ENCODE results near the gene BDNF.

Gene BDNF

GRCh38 chr11:27623945-27624523 lies 76.2 kb downstream of the BDNF start:
- DNase-seq: no peak

GRCh38 chr11:27622541-27623300 lies 77.5 kb downstream of the BDNF start:
- DNase-seq: no peak

- no peak for DNase-seq
Measured at GRCh38 chr11:27621405-27622161, 78.7 kb downstream of the BDNF start.

DNA sequence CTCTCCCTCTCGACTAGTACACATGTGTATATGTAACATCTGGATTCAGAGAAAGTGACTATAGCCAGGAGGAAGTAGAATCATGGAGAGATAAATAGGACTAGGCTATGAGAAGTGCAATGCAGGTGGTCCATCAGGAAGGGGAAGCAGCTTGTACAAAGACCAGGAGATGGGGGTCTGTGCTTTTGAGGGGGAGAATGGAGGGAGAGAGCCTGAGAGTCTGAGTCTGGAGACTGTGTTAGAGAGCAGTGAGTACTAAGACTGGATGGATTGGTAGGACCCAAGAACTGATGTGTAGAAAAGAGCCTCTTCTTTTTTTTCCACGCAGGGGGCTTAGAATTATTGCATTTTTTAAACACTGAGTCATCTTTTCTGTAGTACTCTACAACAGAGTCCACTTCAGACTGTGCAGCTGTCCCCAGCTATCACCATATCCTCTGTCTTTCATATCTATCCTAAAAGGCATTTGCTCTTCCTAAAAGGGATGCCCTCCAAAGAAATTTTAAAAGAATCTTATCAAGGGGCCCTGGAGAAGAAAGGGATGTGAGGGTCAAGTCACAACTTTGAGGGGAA lies 80.4 kb downstream of the BDNF start:
- no peak for DNase-seq

DNA sequence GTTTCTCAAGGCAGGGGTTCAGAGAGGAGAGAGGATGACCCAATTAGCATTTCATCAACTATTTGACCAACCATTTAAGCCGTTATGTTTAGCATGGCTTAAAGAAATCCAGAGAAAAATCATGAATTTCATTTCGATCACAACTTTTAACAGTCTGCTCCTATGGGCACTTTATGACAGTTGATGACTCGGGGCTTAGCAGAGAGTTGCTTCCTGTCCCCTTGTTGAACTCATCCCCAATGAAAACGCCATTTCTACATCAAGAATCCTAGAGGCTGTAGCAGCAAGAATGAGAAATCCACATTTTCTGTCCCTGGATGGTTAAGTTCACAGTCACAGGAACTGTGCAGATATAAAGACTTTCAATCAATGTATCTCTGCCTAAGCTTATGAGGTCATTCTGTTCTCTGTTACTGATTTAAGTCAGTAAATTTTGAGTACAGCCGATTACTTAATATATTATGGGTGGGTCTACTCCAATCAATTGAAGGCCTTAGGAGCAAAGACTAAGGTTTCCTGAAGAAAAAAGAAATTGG lies 81.1 kb downstream of the BDNF start:
- no peak for DNase-seq

DNA sequence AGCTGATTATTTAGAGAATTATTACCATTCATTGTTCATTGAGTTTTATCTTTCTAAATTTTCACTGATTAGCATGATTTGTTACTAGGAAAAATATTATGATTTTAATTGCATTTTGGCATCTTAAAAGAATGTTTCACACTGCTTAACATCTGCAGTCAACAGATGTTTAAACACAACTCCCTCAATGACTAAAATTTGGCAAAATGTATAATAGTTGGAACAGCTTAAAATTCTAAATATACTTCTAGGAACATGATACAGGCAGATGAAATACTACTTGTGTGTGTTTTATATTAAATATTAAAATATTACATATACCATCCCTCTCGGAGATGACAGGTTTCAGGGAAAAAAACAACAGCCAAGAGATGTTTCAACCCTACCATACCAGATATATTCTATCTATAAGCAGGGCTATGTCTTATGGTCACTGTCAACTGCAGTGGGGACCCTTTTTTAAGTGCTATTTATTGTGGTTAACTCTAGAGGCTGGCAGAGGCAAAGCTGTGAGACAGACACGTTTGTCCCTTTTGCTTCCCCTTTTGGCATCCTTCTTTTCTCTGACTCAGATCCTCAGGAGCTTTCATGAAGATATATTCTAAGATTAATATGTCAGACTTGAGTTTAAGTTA lies 81.9 kb downstream of the BDNF start:
- no peak for DNase-seq

GRCh38 chr11:27616711-27617110 lies 83.5 kb downstream of the BDNF start:
- no peak for DNase-seq

- DNase-seq: no peak
Measured at GRCh38 chr11:27615833-27616232, 84.4 kb downstream of the BDNF start.

- DNase-seq: no peak
Measured at GRCh38 chr11:27614092-27614491, 86.2 kb downstream of the BDNF start.

DNA sequence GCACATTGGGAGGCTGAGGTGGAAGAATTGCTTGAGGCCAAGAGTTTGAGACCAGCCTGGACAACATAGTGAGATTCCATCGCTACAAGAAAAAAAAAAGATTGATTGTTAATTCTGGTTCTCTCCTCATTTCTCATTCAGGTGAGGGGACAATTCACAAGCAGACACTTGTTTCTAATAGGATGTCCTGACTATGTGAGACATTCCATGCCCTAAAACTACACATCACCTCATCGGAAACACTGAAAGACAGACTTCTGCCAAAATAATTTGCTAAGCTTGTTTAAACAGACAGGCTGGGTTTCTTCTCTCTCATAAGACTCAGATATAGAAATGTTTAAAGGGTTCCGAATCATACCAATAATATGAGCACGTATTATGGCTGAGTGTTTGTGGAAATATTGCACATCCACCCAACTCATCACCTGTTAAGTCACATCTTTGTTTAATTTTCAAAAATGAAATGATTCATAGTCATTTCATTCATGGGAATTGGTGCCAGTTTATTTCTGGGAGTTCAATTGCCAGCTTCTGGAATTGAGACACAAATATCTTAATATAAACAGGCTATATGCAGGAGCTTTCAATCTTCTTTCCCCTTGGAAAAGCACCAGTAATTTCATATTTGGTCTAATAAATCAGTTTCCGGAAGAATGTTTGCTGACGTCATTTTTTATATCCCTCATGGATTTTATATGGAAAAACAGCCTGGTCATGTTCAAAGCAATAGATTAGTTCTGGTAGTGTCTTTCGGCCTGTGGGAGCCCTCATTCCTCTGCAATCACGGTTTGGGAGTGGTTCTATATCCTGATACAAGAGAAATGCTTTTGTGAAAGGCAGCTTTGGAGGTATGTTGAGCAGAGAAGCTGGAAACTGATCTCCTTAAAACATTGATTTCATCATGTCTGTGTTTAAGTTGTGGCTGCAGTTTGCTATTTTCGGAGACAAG lies 87.0 kb downstream of the BDNF start:
- no peak for DNase-seq

- no peak for DNase-seq
Measured at GRCh38 chr11:27611947-27612455, 88.3 kb downstream of the BDNF start.

- no peak for DNase-seq
Measured at GRCh38 chr11:27611390-27611789, 88.9 kb downstream of the BDNF start.

DNA sequence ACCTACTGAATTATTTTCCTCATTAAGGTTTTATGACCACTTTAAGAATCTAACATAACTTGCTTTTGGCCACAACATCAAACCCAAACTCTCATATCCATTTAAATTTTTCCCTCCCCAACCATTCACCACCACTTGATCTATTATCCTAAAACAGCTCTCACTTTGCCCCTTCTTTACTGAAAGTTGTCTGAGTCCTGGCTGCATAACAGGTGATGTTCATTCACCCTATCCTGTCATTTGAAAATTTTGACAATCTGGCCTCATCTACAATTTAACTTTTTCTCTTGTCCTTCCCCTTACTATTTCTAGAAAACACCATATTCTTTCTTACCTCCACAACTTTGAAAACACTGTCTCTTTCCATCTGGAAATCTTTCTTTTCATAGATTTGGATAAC lies 89.3 kb downstream of the BDNF start:
- no peak for DNase-seq

- no peak for DNase-seq
Measured at GRCh38 chr11:27610280-27610679, 90.0 kb downstream of the BDNF start.

- no peak for DNase-seq
Measured at GRCh38 chr11:27608951-27609350, 91.3 kb downstream of the BDNF start.

GRCh38 chr11:27605422-27605821 lies 94.8 kb downstream of the BDNF start:
- DNase-seq: no peak

Measured in retina (tissue), 1 donor.